UCSD-AML1 (cell line): ENCODE data around the gene MAGI1.
"Not testable (repeated sequence)": the region's sequence is repeated elsewhere in the genome, so short reads cannot be mapped to it uniquely, and the experiment has no call there.

Experiments
- DNase-seq: peaks from one replicate; lab custom pipeline; 2025; ENCODE audit not compliant: unreplicated experiment; lab: John Stamatoyannopoulos, UW

MAGI1 gene

GRCh38 chr3:65576966-65577365 lies 461.8 kb downstream of the MAGI1 start:
- no peak for DNase-seq

DNA sequence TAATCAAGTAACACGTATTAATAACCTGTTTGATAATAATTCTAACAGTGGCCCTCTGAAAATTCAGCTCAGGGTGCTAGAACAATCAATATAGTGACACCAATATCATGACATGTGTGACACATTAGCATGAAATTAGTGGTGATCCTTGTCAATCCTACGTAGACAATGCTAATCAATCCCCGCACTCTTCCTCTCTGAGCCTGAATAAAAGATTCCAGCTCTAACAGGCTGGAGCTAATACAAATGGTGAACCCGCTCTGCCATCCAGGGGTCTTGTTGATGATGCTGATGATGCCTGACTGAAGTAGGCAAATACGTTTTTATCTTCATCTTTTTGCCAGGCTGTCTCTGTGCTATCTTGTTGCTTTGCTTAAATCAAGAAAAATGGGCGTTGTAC lies 462.5 kb downstream of the MAGI1 start:
- no peak for DNase-seq

DNA sequence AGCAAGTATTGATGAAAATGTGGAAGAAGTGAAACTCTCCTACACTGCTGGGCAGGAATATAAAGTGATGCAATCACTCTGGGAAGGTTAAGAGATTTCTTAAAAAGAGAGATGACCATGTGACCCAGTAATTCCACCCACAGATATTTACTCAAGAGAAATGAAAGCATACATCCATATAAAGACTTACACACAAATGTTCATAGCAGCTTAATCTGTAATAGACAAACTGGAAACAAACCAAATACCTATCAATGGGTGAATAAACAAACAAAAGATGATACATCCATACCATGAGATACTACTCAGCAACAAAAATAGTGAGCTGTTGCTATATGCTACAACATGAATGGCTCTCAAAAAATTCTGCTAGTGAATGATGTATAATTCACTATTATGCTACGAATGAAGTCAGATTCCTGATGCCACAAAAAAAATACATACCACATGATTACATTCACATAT lies 463.3 kb downstream of the MAGI1 start:
- no peak for DNase-seq

DNA sequence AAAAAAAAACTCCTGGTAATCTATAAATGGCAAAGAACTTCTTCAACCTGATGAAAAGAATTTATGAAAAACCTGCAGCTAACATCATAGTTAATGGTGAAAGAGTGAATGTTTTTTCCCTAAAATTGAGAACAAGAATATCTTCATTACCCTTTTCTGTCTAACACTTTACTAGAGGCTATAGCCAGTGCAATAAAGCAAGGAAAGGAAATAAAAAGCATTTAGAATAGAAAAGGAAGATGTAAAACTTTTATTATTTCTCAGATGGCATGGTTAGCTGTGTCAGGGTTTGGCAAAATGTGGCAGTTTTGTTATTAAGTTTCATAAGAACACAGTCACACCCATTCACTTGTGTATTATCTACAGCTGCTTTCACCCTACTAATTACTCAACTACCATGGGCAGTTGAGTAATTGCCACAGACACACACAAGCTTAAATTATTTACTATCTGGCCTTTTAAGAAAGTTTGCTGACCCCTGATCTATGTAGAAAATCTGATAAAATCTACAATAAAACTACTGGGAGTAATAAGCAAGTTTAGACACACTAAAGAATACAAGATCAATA lies 465.1 kb downstream of the MAGI1 start:
- no peak for DNase-seq

DNA sequence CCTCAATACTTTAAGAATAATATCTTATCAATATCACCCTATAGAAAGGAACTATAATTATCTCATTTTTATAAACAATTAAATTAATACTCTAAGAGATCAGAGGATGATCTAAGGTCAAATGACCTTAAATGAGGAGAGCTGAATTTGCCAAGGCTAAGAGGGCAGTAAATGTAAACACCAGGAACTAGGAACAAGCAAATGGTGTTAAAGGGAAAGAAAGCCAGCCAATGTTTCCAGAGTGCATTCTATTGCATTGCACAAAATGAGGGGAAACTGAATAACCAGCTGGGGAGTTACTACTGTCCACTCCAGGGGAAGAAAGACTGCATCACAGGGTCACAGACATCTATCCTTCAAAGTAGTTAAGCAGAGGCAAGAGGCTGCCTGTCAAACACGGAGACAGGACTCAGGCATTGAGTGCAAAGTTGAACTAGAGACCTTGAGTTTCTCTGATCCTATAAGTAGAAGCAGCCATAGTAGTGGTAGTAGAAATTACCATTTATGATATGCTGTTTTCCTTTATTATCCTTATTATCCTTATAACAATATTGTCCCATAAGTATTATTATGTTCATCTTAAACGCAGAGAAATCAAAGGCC lies 466.4 kb downstream of the MAGI1 start:
- no peak for DNase-seq

DNA sequence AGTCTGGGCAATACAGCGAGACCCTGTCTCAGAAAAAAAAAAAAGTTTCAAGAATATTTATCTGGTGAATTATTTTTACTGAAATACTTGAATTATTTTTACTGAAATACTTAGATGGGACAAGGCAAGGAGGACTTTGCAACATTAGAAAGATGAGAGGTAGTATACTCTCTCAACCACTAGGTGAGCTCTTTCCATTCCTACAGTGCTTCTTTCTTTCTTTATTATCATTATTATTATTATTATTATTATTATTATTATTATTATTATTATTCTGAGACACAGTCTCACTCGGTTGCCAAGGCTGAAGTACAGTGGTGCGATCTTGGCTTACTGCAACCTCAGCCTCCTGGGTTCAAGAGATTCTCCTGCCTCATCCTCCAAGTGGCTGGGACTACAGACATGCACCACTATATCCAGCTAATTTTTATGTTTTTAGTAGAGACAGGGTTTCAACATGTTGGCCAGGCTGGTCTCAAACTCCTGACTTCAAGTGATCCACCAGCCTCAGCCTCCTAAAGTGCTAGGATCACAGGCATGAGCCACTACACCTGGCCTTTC lies 468.8 kb downstream of the MAGI1 start:
- DNase-seq = no peak

DNA sequence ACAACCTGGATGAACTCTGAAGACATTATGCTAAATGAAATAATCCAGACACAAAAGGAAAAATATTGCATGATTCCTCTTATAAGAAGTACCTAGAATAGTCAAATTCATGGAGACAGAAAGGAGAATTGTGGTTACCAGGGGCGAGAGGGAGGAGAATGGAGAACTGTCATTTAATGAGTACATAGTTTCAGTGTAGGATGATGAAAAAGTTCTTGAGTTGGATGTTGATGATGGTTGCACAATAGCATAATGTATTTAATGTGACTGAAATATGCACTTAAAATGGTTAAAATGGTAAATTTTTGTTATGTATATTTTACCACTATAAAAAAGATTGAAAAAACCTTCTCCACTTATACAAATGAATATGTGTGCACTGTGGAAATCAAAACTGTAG lies 469.6 kb downstream of the MAGI1 start:
- no peak for DNase-seq

DNA sequence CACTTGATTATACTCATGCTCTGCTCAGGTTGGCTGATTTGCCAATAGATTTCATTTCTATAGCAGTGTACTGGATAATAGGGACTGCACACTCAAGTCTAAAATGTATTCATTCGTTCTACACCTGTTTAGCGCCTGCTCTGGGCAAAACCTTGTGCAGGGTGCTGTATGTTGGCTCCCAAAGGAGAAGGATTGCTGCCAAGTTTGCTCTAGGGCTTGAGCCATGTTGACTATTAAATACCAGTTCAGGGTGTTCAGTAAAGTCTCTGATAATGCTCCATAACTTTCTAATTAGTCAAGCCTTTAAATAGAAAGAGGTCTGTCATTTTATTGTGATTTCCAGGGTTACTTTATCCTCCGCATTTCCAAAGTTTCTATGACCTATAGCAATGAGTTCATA lies 470.2 kb downstream of the MAGI1 start:
- no peak for DNase-seq

GRCh38 chr3:65565744-65566143 lies 473.0 kb downstream of the MAGI1 start:
- DNase-seq = not testable (repeated sequence)

- no peak for DNase-seq
Measured at GRCh38 chr3:65564483-65564882, 474.2 kb downstream of the MAGI1 start.

GRCh38 chr3:65563861-65564260 lies 474.9 kb downstream of the MAGI1 start:
- no peak for DNase-seq

DNA sequence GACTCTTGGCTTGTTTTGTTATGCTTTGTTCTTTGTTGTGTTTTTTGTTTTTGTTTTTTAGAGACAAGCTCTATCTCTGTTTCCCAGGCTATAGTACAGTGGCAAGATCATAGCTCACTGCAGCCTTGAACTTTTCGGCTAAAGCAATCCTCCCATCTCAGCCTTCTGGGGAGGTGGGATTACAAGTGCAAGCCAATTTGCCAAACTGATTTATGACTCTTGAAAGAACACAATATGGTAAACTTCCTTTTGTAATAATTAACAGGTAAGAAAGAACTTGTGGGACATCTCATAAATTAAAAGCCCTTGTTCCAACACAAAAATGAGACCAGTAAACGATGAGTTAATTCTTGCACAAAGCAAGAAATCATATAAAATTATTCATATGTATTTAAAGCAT lies 476.3 kb downstream of the MAGI1 start:
- no peak for DNase-seq

DNA sequence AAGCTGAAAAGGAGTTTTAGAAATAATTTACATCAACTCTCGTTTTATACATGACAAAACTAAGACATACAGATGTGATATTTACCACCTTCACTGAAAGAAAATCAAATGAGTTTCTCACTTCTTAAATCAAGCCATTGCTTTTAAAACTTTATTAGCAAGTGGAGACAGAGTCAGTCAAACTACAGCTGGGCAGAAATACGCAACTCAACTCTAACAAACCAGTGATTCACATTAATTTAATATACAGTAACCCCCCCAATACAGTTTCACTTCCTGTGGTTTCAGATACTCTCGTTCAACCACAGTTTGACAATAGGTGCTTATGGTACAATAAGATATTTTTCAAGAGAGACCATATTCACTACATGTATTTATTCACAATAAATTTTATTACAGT lies 477.1 kb downstream of the MAGI1 start:
- DNase-seq = no peak

DNA sequence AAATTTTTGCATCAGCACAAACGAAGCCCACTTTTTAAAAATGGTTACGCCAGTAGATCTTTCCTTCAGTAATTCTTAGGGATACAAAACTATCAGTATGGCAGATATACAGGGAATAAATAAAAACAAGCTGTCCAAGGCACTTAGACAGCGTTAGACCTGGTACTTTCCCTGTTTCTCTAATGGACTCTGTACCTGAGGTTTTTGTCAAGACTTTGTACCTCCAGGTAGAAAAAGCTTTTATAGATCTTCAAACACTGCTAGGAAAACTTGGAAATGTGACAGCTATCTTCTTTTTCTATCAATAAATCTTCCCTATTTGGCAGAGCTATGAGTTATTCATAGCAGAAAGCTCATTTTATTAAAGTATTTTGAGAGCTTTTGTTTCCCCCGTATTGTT lies 477.8 kb downstream of the MAGI1 start:
- DNase-seq = no peak

DNA sequence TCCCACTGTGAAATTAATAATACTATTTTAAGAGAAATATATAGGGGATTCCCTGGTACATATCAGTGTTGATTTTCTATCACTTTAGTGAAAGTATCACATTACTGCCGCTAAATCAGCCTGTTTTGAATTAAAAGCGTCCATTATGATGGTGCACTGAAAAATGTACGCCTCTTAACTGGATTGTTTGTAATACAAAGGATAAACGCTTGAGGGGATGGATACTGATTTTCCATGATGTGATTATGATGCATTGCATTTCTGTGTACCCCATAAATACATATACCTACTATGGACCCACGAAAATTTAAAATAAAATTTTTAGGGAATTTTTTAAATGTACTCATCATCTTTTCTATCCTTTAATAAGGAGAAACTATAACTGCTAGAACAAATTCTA lies 478.6 kb downstream of the MAGI1 start:
- DNase-seq = no peak

GRCh38 chr3:65559643-65560042 lies 479.1 kb downstream of the MAGI1 start:
- no peak for DNase-seq

GRCh38 chr3:65558826-65559225 lies 479.9 kb downstream of the MAGI1 start:
- DNase-seq = no peak

DNA sequence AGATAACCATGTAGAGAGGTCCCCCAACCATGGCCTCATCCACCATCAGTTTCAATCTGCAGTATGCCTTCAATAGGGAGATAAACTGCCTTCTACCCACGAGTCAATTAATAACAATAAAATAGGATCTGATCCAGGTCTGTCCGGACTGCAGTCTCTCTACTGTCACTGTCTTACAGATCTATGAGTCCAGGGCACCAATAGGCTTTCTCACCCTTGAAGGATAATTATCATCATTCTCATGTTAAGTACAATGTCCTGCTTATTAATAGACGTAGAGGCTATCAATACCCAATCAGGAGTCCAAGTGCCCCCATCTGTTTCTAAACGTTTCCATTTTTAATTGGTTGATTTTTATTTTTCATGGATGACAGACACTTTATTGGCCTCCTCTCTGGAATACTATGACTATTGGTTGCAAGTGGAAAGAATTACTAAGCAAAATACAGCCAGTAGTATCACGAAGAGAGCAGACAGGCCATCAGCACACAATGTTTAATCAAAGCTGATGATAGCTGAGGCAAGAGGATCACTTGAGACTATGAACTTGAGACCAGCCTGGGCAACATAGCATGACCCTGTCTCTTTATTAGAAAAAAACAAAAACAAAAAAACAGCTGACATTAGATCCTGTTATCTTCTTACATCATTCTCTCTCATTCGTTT lies 480.7 kb downstream of the MAGI1 start:
- DNase-seq = no peak

- DNase-seq = no peak
Measured at GRCh38 chr3:65556934-65557577, 481.7 kb downstream of the MAGI1 start.

DNA sequence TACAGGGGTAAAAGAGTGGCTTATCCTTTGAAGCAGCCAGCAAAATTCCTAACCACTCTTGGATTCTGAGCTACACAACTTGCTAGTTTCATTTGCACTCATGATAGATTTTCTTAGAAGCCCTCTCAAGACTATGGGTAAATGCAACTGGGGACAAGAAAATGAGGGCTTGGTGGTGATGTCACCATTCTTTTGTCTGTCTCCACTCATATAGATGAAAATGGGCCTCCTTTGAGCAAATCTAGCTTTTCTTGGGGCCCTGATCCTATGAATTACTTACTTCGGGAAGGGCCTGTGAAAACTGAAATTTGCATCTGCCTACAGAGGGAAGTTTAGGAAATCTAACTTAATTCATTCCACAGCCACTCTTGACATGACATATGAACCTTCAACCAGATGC lies 486.3 kb downstream of the MAGI1 start:
- DNase-seq = no peak

DNA sequence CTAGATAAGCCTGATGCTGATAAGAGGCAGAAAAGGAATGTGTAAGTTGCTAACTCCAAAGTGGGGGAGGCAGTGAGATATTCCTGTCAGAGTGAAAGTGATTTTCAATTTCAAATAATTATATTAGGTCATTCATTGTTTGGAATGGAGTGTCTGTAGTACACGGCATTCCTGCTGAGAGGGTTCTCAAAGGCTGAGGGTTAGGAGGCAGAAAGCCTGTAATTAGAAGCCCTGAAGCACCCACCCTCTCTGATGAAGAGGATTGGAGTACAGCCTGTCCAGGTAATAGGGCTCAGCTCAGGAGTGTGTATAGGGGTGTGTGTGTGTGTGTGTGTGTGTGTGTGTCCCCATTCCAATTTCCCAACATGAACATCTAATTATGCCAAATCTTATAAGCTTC lies 486.8 kb downstream of the MAGI1 start:
- DNase-seq = no peak

DNA sequence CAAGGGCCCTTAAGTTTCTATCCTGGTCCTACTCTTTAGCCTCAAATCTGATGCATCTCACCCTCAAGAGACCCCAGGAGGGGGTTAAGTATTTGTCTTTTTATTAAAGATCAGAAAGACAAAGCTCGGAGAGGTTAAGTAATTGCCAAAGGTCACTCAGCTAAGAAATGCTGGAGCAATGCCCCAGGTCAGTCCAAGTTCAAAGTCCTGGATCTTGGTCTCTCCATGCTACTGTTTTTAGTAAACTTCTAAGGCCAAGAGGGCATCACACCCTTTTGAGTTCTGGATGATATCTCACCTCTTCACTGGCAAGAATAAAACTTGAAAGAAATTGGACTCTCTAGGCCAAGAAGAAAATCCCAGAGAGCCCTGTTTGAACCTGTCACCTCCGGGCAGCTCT lies 488.6 kb downstream of the MAGI1 start:
- no peak for DNase-seq
